Nephron progenitor cell (in vitro differentiated cells): ENCODE measurements around the gene MICAL1.
A peak's percentile ranks its signal among the peaks of the same experiment; 100 is the strongest.

ENCODE experiments used
- DNase-seq: peaks from one replicate; pipeline ENCODE4 v3.0.0; 2021
- H3K27ac Mint-ChIP-seq: 2 replicates; pipeline ENCODE4 v1.8.0; 2021; ENCODE audit warnings: mild to moderate bottlenecking, moderate library complexity, mixed read lengths
- H3K27me3 Mint-ChIP-seq: 2 replicates; pipeline ENCODE4 v1.8.0; 2021; ENCODE audit warnings: mild to moderate bottlenecking, low read depth, mixed read lengths; ENCODE audit not compliant: poor library complexity
- H3K36me3 Mint-ChIP-seq: 2 replicates; pipeline ENCODE4 v1.8.0; 2021; ENCODE audit warnings: low read depth, mixed read lengths
- H3K4me1 Mint-ChIP-seq: 2 replicates; pipeline ENCODE4 v1.8.0; 2021; ENCODE audit warnings: mixed read lengths
- H3K4me3 Mint-ChIP-seq: 2 replicates; pipeline ENCODE4 v1.8.0; 2021; ENCODE audit warnings: mild to moderate bottlenecking, moderate library complexity, mixed read lengths
- H3K9me3 Mint-ChIP-seq: 2 replicates; pipeline ENCODE4 v1.8.0; 2021; ENCODE audit warnings: mild to moderate bottlenecking, moderate library complexity, mixed read lengths
- TF ChIP-seq, protein P1 (sequence below): fragments of 200-600 bp; sonication (generic); IDR thresholded peaks from 2 replicates; pipeline ENCODE4 v1.5.0; 2021; ENCODE audit warnings: antibody characterized with exemption

The MICAL1 gene, protein sequence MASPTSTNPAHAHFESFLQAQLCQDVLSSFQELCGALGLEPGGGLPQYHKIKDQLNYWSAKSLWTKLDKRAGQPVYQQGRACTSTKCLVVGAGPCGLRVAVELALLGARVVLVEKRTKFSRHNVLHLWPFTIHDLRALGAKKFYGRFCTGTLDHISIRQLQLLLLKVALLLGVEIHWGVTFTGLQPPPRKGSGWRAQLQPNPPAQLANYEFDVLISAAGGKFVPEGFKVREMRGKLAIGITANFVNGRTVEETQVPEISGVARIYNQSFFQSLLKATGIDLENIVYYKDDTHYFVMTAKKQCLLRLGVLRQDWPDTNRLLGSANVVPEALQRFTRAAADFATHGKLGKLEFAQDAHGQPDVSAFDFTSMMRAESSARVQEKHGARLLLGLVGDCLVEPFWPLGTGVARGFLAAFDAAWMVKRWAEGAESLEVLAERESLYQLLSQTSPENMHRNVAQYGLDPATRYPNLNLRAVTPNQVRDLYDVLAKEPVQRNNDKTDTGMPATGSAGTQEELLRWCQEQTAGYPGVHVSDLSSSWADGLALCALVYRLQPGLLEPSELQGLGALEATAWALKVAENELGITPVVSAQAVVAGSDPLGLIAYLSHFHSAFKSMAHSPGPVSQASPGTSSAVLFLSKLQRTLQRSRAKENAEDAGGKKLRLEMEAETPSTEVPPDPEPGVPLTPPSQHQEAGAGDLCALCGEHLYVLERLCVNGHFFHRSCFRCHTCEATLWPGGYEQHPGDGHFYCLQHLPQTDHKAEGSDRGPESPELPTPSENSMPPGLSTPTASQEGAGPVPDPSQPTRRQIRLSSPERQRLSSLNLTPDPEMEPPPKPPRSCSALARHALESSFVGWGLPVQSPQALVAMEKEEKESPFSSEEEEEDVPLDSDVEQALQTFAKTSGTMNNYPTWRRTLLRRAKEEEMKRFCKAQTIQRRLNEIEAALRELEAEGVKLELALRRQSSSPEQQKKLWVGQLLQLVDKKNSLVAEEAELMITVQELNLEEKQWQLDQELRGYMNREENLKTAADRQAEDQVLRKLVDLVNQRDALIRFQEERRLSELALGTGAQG

DNA sequence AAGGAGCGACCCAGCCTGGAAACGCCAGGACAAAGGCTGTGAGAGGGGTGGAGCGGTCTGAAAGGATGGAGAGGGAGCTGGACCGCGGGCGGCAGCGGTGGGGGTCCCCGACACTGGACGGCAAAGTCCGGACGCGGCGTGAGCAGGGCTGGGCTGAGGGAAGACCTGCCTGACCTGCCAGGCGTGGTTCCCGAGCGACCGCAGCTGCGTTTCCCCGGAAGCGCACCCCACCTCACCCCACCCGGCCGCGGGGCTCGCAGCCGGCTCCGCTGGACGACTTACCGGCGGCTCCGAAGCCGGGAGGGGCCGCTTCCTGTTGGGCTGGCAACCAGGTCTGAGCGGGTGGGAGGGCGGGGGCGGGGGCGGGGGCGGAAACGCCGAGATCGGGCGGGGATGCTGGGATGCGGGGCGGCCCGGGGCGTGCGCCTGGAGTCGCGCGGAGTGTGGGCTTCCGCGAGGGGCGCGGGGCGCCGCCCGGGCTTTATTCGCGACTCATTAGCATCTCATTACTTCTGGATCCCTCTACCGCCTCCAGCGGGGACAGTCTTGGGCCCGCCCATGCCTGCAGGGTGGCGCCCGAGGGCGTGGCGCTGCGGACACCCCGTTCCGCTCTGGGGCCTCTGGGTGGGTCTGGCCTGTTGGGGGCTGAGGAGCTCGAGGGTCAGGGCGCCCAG lies at the start of gene MICAL1:
TSS of gene MICAL1 (minus strand) at position 336 of the 674 bp plus-strand sequence. CDS start 1,576 bp downstream, outside the sequence.
- peaks cover 4% of the 10 kb centered on the region for H3K36me3 Mint-ChIP-seq
- peak within 1 kb of the TSS; percentile 98 for H3K4me3 Mint-ChIP-seq
- no peaks in the 10 kb centered on the region for H3K9me3 Mint-ChIP-seq
- peaks cover 9% of the 10 kb centered on the region for H3K27me3 Mint-ChIP-seq
- peaks cover 26% of the 10 kb centered on the region for H3K4me1 Mint-ChIP-seq
- TF ChIP-seq, protein P1, sequence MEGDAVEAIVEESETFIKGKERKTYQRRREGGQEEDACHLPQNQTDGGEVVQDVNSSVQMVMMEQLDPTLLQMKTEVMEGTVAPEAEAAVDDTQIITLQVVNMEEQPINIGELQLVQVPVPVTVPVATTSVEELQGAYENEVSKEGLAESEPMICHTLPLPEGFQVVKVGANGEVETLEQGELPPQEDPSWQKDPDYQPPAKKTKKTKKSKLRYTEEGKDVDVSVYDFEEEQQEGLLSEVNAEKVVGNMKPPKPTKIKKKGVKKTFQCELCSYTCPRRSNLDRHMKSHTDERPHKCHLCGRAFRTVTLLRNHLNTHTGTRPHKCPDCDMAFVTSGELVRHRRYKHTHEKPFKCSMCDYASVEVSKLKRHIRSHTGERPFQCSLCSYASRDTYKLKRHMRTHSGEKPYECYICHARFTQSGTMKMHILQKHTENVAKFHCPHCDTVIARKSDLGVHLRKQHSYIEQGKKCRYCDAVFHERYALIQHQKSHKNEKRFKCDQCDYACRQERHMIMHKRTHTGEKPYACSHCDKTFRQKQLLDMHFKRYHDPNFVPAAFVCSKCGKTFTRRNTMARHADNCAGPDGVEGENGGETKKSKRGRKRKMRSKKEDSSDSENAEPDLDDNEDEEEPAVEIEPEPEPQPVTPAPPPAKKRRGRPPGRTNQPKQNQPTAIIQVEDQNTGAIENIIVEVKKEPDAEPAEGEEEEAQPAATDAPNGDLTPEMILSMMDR = peak; percentile 16
- peak; percentile 73 for DNase-seq
- peak within 1 kb of the TSS; percentile 54 for H3K27ac Mint-ChIP-seq

DNA sequence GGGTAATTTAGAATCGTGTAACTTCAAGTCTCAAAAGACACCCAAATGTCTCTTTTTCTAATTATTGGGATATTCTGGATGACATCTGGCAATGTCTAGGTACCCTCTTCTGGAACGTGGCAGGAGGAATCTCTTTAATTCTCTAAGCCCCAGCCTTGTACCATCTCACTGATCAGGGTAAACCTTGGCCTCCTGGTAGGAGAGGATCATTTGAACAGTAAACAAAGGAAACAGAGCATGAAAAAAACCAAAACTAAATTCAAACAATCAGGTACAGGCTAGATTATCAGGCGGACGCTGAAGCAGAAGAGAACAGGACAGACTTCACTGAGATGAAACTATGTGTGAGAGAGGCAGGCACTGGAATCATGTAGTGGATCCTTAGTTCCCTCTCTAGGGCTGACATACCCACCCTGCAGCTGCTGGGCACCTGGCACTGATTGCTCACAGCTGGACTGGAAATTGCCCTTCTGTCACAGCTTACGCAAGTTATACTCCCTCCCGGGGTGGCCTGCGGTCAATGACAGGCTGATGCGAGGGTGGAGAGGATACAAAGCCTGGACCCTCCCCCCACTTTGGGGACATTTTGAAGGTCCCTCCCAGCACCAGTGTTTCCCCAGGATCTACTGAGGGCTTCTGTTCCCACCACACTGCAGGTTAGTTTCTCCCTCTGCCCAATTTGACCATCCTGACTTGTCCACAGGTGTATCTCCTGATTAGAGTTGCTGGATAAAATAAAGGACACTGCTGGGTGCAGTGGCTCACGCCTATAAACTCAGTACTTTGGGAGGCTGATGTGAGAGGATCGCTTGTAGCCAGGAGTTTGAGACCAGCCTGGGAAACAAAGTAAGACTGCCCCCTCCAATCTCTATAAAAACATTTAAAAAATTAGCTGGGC lies 48.0 kb upstream of the MICAL1 start:
- H3K4me1 Mint-ChIP-seq = peaks cover 12% of the 10 kb centered on the region
- H3K36me3 Mint-ChIP-seq = no peaks in the 10 kb centered on the region
- H3K27me3 Mint-ChIP-seq = peaks cover 3% of the 10 kb centered on the region
- H3K27ac Mint-ChIP-seq = peak overlapping the region; percentile 69
- DNase-seq = no peak
- TF ChIP-seq, protein P1 = no peak
- peaks cover 3% of the 10 kb centered on the region for H3K9me3 Mint-ChIP-seq
- no peak overlapping the region for H3K4me3 Mint-ChIP-seq

DNA sequence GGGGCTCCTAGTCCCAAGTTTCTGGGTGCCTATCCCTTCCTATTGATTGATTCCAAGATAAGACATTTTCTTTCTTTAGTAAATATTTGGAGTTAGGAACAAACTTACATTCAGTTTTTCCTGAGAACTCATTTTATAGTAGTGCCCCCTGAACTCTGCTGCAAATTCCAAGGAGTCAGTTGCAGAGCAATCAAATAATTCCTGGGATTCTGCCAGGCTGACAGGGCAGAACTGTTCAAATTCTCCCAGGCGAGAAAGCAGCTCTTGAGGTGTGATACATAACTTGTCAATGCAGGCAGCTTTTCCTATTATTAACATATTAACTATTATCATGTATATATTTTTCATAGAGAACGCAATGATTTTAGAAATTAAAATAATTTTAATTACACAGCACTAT lies 43.4 kb upstream of the MICAL1 start:
- no peak for DNase-seq
- Mint-ChIP-seq H3K4me1 (peaks cover 16% of the 10 kb centered on the region), H3K4me3 (no peak overlapping the region), H3K36me3 (no peaks in the 10 kb centered on the region), H3K9me3 (no peaks in the 10 kb centered on the region), H3K27ac (no peak overlapping the region), H3K27me3 (peaks cover 14% of the 10 kb centered on the region)
- TF ChIP-seq, protein P1 = no peak

DNA sequence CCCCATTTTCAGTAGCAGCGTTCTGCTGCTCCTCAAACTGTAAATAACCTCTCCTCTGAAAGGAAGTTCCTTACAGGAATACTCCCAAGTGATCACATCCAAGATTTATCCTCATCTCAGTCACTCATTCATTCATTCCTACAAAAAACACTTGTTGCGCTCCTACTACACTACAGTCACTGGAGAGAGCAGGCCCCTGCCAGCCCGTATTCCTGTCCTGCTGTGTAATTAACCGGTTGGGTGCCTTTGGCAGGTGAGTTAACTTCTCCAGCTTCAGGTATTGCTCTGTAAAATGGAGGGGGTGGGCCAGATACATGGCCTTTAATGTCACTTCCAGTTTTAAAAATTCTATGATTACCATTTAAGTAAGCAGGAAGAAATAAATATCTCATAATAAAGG lies 42.5 kb upstream of the MICAL1 start:
- Mint-ChIP-seq H3K4me1 (peaks cover 12% of the 10 kb centered on the region), H3K27ac (no peak overlapping the region), H3K36me3 (no peaks in the 10 kb centered on the region), H3K27me3 (peaks cover 14% of the 10 kb centered on the region), H3K4me3 (no peak overlapping the region), H3K9me3 (no peaks in the 10 kb centered on the region)
- TF ChIP-seq, protein P1 = no peak
- no peak for DNase-seq
